K562 (cell line): ENCODE data around the gene RREB1. TPM values are rescaled to one million over a fixed set of nuclear protein-coding genes. Genes with fewer than 3 reads are reported as not detected.

Experiments
- ATAC-seq: fragments of 200-7000 bp; cut with Tn5 transposase; 3 replicates; pipeline ENCODE4 v1.9.1; 2020; ENCODE audit warnings: moderate library complexity
- BruUV-seq: library from RNA; stranded (reverse); fragments of 400-500 nt; replicated peaks from 2 replicates; lab custom pipeline; 2021; lab: Mats Ljungman, UMichigan
- CTCF ChIA-PET: fragments of 300-600 bp; formaldehyde crosslinking; extraction: SDS; loops from one replicate; lab custom pipeline; 2021; ENCODE audit warnings: low intra/inter-chr PET ratio; lab: Yijun Ruan, JAX
- POLR2A ChIA-PET: fragments of 300-600, 350-650 bp; sonication (Branson Sonifier 250); formaldehyde crosslinking; extraction: SDS; loops from one replicate; lab custom pipeline; 2021; ENCODE audit warnings: antibody characterized with exemption, inconsistent platforms; lab: Yijun Ruan, JAX
- DNase-seq, 4 experiments: peaks; one replicate each; pipeline versions ENCODE4 v3.0.0 to v3.0.0-alpha.2; 2011 to 2018; ENCODE audit warnings: low spot score in 3 of 4, mixed read lengths in 3 of 4; ENCODE audit errors: extremely low read depth in 1 of 4
- FAIRE-seq: peaks from 2 replicates; lab custom pipeline; 2011; peaks lifted over from hg19 to GRCh38; lab: Jason Lieb, UNC
- H2AFZ ChIP-seq: 2 replicates; pipeline ENCODE4 v1.6.0; 2011; ENCODE audit warnings: low read depth, low read length, control low read depth, inconsistent platforms
- H3K27ac ChIP-seq: fragments of 200-600 bp; 3 replicates; pipeline ENCODE4 v1.8.0; 2011; ENCODE audit warnings: low read depth, mild to moderate bottlenecking, control low read depth, inconsistent platforms, low read length, moderate library complexity, mixed read lengths; ENCODE audit errors: extremely low read depth
- H3K27me3 ChIP-seq, 2 experiments: fragments of 300-600 bp in 1 of 2; 2 replicates in 1 of 2; 3 replicates in 1 of 2; pipeline versions ENCODE4 v1.6.0 to v1.8.0; 2011; ENCODE audit warnings: inconsistent platforms in 2 of 2, low read length in 2 of 2, mild to moderate bottlenecking in 1 of 2, mixed read lengths in 1 of 2, moderate library complexity in 1 of 2; ENCODE audit not compliant: control insufficient read depth in 2 of 2, insufficient read depth in 2 of 2
- H3K36me3 ChIP-seq: fragments of 300-600 bp; 3 replicates; pipeline ENCODE4 v1.8.0; 2011; ENCODE audit warnings: mild to moderate bottlenecking, low read length, inconsistent platforms; ENCODE audit not compliant: control insufficient read depth, insufficient read depth
- H3K4me1 ChIP-seq, 2 experiments: fragments of 200-600 bp in 1 of 2; replicated peaks in 1 of 2; 2 replicates in 1 of 2; 3 replicates in 1 of 2; pipeline versions ENCODE4 v1.5.1 to v1.8.0; 2011; ENCODE audit warnings: inconsistent platforms in 2 of 2, low read length in 2 of 2, mild to moderate bottlenecking in 1 of 2, mixed read lengths in 1 of 2, moderate library complexity in 1 of 2; ENCODE audit not compliant: control insufficient read depth in 2 of 2, insufficient read depth in 2 of 2
- H3K4me2 ChIP-seq: 2 replicates; pipeline ENCODE4 v1.6.1; 2011; ENCODE audit warnings: low read length, control low read depth, inconsistent platforms, mixed read lengths; ENCODE audit not compliant: insufficient read depth
- H3K4me3 ChIP-seq: fragments of 200-600 bp; sonication (generic), shearing (Covaris generic); 2 replicates; pipeline ENCODE4 v1.5.1; 2016; ENCODE audit warnings: control low read depth, inconsistent platforms
- H3K79me2 ChIP-seq: fragments of 200-600 bp; 3 replicates; pipeline ENCODE4 v1.8.0; 2011; ENCODE audit warnings: low read length, inconsistent platforms; ENCODE audit not compliant: control insufficient read depth, insufficient read depth
- H3K9ac ChIP-seq, 2 experiments: 2 replicates each; pipeline versions ENCODE4 v1.6.0 to v1.6.1; 2011; ENCODE audit warnings: low read depth in 2 of 2, low read length in 2 of 2, control low read depth in 1 of 2, inconsistent platforms in 1 of 2, mild to moderate bottlenecking in 1 of 2, mixed read lengths in 1 of 2; ENCODE audit not compliant: insufficient read depth in 1 of 2
- H3K9me1 ChIP-seq: one replicate; pipeline ENCODE4 v1.6.0; 2011; ENCODE audit warnings: inconsistent platforms, mild to moderate bottlenecking, low read length, moderate library complexity; ENCODE audit not compliant: control insufficient read depth, insufficient read depth
- H3K9me3 ChIP-seq: replicated peaks from 2 replicates; pipeline ENCODE4 v1.5.1; 2011; ENCODE audit warnings: low read depth, low read length, inconsistent platforms; ENCODE audit not compliant: control insufficient read depth, insufficient read depth
- H4K20me1 ChIP-seq: replicated peaks from 2 replicates; pipeline ENCODE4 v1.6.1; 2011; ENCODE audit warnings: low read length, inconsistent platforms, mixed read lengths; ENCODE audit not compliant: control insufficient read depth, insufficient read depth
- AFF4 ChIP-seq: sonication (generic); formaldehyde crosslinking; IDR thresholded peaks from 2 replicates; pipeline ENCODE4 v1.8.0; 2023; ENCODE audit warnings: mild to moderate bottlenecking, missing genetic modification reagents
- ELF2 ChIP-seq: fragments of 250-450 bp; sonication (Bioruptor Pico); IDR thresholded peaks from 2 replicates; pipeline ENCODE4 v1.5.0; 2021; ENCODE audit warnings: mild to moderate bottlenecking
- EZH2 ChIP-seq: IDR thresholded peaks from 2 replicates; pipeline ENCODE4 v1.6.1; 2012; ENCODE audit warnings: low read depth, mild to moderate bottlenecking, inconsistent platforms, low read length, borderline replicate concordance
- FOSL1 ChIP-seq: fragments of 200-800 bp; sonication (Bioruptor generic); conservative IDR thresholded peaks from 2 replicates; pipeline ENCODE4 v1.6.1; 2016; ENCODE audit warnings: missing genetic modification characterization, missing compliant biosample characterization
- MYC ChIP-seq, 2 experiments: fragments of 250-450 bp in 1 of 2; sonication (Bioruptor Pico) in 1 of 2; IDR thresholded peaks; 2 replicates each; pipeline versions ENCODE4 v1.5.1 to v1.6.1; 2012 to 2021; ENCODE audit warnings: low read depth in 2 of 2, borderline replicate concordance in 1 of 2, improper control_type of control experiment in 1 of 2, low read length in 1 of 2, mild to moderate bottlenecking in 1 of 2, moderate library complexity in 1 of 2
- PREB ChIP-seq: sonication (generic); formaldehyde crosslinking; IDR thresholded peaks from 2 replicates; pipeline ENCODE4 v1.8.1; 2023; ENCODE audit warnings: mild to moderate bottlenecking, missing genetic modification reagents
- RAD21 ChIP-seq, 2 experiments: fragments of 250-450 bp in 1 of 2; fragments of 450-650 bp in 1 of 2; sonication (Bioruptor Pico) in 1 of 2; formaldehyde crosslinking in 1 of 2; IDR thresholded peaks in 1 of 2; conservative IDR thresholded peaks in 1 of 2; 2 replicates each; pipeline versions ENCODE4 v1.4.0 to v1.8.0; 2020 to 2022; ENCODE audit warnings: mild to moderate bottlenecking in 2 of 2, moderate library complexity in 1 of 2
- RFX7 ChIP-seq: fragments of 250-450 bp; sonication (Bioruptor Pico); IDR thresholded peaks from 2 replicates; pipeline ENCODE4 v1.5.1; 2021; ENCODE audit warnings: mild to moderate bottlenecking
- ZBTB43 ChIP-seq: sonication (generic); formaldehyde crosslinking; IDR thresholded peaks from 2 replicates; pipeline ENCODE4 v1.8.0; 2023; ENCODE audit warnings: mild to moderate bottlenecking, missing genetic modification reagents
- ZNF121 ChIP-seq: sonication (generic); formaldehyde crosslinking; conservative IDR thresholded peaks from 2 replicates; pipeline ENCODE4 v1.8.0; 2022; ENCODE audit warnings: missing genetic modification reagents
- ZNF347 ChIP-seq: fragments of 450-650 bp; formaldehyde crosslinking; IDR thresholded peaks from 2 replicates; pipeline ENCODE4 v1.4.0; 2020; ENCODE audit warnings: low read depth, mild to moderate bottlenecking, moderate library complexity
- ZNF655 ChIP-seq: fragments of 250-450 bp; sonication (Bioruptor Pico); IDR thresholded peaks from 2 replicates; pipeline ENCODE4 v1.5.0; 2021
- ZNF668 ChIP-seq: fragments of 250-450 bp; sonication (Bioruptor Pico); IDR thresholded peaks from 2 replicates; pipeline ENCODE4 v1.8.0; 2022; ENCODE audit warnings: mild to moderate bottlenecking, inconsistent platforms
- ZNF766 ChIP-seq: fragments of 200-800 bp; sonication (Bioruptor generic); conservative IDR thresholded peaks from 2 replicates; pipeline ENCODE4 v1.6.1; 2016; ENCODE audit warnings: missing genetic modification characterization, missing compliant biosample characterization
- WGBS: fragments of 100-300 bp; shearing (Covaris generic); methylation state at CpG from one replicate; pipeline ENCODE4 v1.1.6; 2016; ENCODE audit warnings: low coverage, mixed read lengths; ENCODE audit not compliant: insufficient coverage; ENCODE audit errors: missing lambda C conversion rate; 5-methylcytosine and 5-hydroxymethylcytosine counted together
- in situ Hi-C: fragments of 300-500 bp; cut with MboI; formaldehyde crosslinking; loops from 4 replicates; pipeline ENCODE4 v1.15.0; 2018; ENCODE audit warnings: inconsistent platforms, mixed read lengths
- intact Hi-C: fragments of 100-400 bp; cut with micrococcal nuclease; formaldehyde crosslinking; loops from 2 replicates; pipeline ENCODE4 v1.14.2; 2022
- polyA plus RNA-seq, 8 experiments: library from polyadenylated mRNA; depleted of rRNA in 4 of 8; stranded (reverse) in 5 of 8; unstranded in 3 of 8; fragments of >200 nt; fragmentation: Nextera tagmentation in 2 of 8; fragmentation: Illumina TruSeq in 1 of 8; extraction: Ambion mirVana in 2 of 8; extraction: Trizol in 1 of 8; gene quantifications; 2 replicates each; pipeline versions ENCODE4 v1.2.1 to v1.2.3, GENCODE V29; 2011 to 2014; ENCODE audit warnings: inconsistent platforms in 1 of 8, missing spikeins in 1 of 8
- total RNA-seq, 7 experiments: library from RNA; depleted of rRNA in 6 of 7; stranded (reverse); fragments of >200 nt in 6 of 7; fragmentation: Illumina TruSeq in 2 of 7; extraction: Trizol in 2 of 7; gene quantifications; 2 replicates each; pipeline versions ENCODE4 v1.2.1 to v1.2.3, GENCODE V29; 2011 to 2021; ENCODE audit warnings: low replicate concordance in 1 of 7

RREB1 gene
- total and polyA plus RNA-seq, 9 of the 15 experiments (the other 6 are each of a cell fraction or from before 2014, with no cell fraction given) = 3.3 to 64.2 (median 19.3) TPM

- DNase-seq (peak in 1 of 4 experiments; percentile 23), FAIRE-seq (peak; percentile 59), ATAC-seq (peak; percentile 48)
- H3K4me3 ChIP-seq = no peak overlapping the region
- H3K4me2 ChIP-seq = peak overlapping the region; percentile 37; the same call in 1 of the 2 replicates
- peak overlapping the region in 1 of 2 experiments; percentile 10; a peak in 1 of 4 replicates for H3K9ac ChIP-seq
- in situ Hi-C loops = no loop called here
- peaks cover 0 to 16% of the 10 kb centered on the region in 2 experiments; a peak in 2 of 5 replicates for H3K4me1 ChIP-seq
- H3K36me3 ChIP-seq = no peaks in the 10 kb centered on the region
- 67% methylated on average over 3 of the region's 3 CpGs for whole genome bisulfite sequencing
- POLR2A ChIA-PET = interaction anchor here (0.7 to 2.4 kb wide), 12 partner anchors 11 to 51 kb away, joined by 3 to 9 read pairs (median 4); no protein-coding TSS in a partner anchor
- H3K79me2 ChIP-seq = no peaks in the 10 kb centered on the region
- intact Hi-C loops = no loop called here
- peak overlapping the region; percentile 73 for H2AFZ ChIP-seq
- no peaks in the 10 kb centered on the region for H3K9me1 ChIP-seq
- no peaks in the 10 kb centered on the region for H3K27me3 ChIP-seq
- no TSS peak for BruUV-seq
- H4K20me1 ChIP-seq = no peaks in the 10 kb centered on the region
- no peaks in the 10 kb centered on the region for H3K9me3 ChIP-seq
- CTCF ChIA-PET = no interaction called here
- no peak overlapping the region for H3K27ac ChIP-seq
- no peak for TF ChIP-seq ZNF766 (CRISPR knock-in tag)
- 0 out of 4 replicates have a peak, but pooled peaks of 1 of the 2 experiments have one; percentile 19 for TF ChIP-seq RAD21 (CRISPR knock-in tag; conservative IDR thresholded peaks at IDR 0.05 in 1 of 2, IDR thresholded peaks at IDR 0.05 in 1 of 2)
- no peak for TF ChIP-seq ZBTB43 (CRISPR knock-in tag)
- no peak for TF ChIP-seq ELF2 (CRISPR knock-in tag)
- TF ChIP-seq RFX7 (CRISPR knock-in tag) = no peak
- 0 out of 2 replicates have a peak, but pooled peaks have one; percentile 11 for TF ChIP-seq MYC (IDR thresholded peaks at IDR 0.05; ENCODE audit: low read depth, low read length)
- no peak for TF ChIP-seq MYC (CRISPR knock-in tag; IDR thresholded peaks at IDR 0.05; ENCODE audit: borderline replicate concordance, low read depth)
- TF ChIP-seq AFF4 = no peak
- TF ChIP-seq ZNF347 (CRISPR knock-in tag) = no peak
- no peak for TF ChIP-seq ZNF668 (CRISPR knock-in tag)
- no peak for TF ChIP-seq FOSL1
- no peak for TF ChIP-seq ZNF121
- TF ChIP-seq EZH2 = no peak
- TF ChIP-seq ZNF655 = no peak
- no peak for TF ChIP-seq PREB (CRISPR knock-in tag)
These were observed 20.7 kb upstream of the RREB1 start for GRCh38 chr6:7087066-7087465.
